GM12878 (cell line): Measurements from ENCODE around the gene ZNF235. TPM values are rescaled to one million over a fixed set of nuclear protein-coding genes. Genes with fewer than 3 reads are reported as not detected.

Experiments used
- CBX5 ChIP-seq: sonication (generic); IDR thresholded peaks from 2 replicates; pipeline ENCODE4 v1.6.1; 2016; ENCODE audit warnings: low read depth, moderate library complexity, mild to moderate bottlenecking, inconsistent platforms
- CREM ChIP-seq: IDR thresholded peaks from 2 replicates; pipeline ENCODE4 v1.6.1; 2014; ENCODE audit warnings: antibody characterized with exemption, low read depth
- ELK1 ChIP-seq: IDR thresholded peaks from 2 replicates; pipeline ENCODE4 v1.6.1; 2012; ENCODE audit warnings: low read depth, low read length, improper control_type of control experiment
- IKZF1 ChIP-seq: fragments of 450-650 bp; conservative IDR thresholded peaks from 2 replicates; pipeline ENCODE4 v1.6.1; 2017; ENCODE audit warnings: antibody characterized with exemption, mild to moderate bottlenecking
- IKZF2 ChIP-seq, 2 experiments: fragments of 450-650 bp; IDR thresholded peaks; 2 replicates each; pipeline ENCODE4 v1.6.1; 2017; ENCODE audit warnings: mild to moderate bottlenecking in 2 of 2, moderate library complexity in 2 of 2
- JUNB ChIP-seq: IDR thresholded peaks from 2 replicates; pipeline ENCODE4 v1.6.1; 2016; ENCODE audit warnings: antibody characterized with exemption, mild to moderate bottlenecking
- KDM1A ChIP-seq: fragments of 200-600 bp; sonication (generic); IDR thresholded peaks from 2 replicates; pipeline ENCODE4 v1.6.1; 2016; ENCODE audit warnings: borderline replicate concordance
- NFYB ChIP-seq: IDR thresholded peaks from 2 replicates; pipeline ENCODE4 v1.6.1; 2011; ENCODE audit warnings: low read depth, mild to moderate bottlenecking, low read length, improper control_type of control experiment, moderate library complexity; ENCODE audit not compliant: insufficient read depth
- NKRF ChIP-seq: fragments of 450-650 bp; conservative IDR thresholded peaks from 2 replicates; pipeline ENCODE4 v1.6.1; 2017; ENCODE audit warnings: mild to moderate bottlenecking, moderate library complexity
- NR2C1 ChIP-seq: fragments of 450-650 bp; IDR thresholded peaks from 2 replicates; pipeline ENCODE4 v1.6.1; 2017; ENCODE audit warnings: antibody characterized with exemption, mild to moderate bottlenecking, moderate library complexity
- NR2F1 ChIP-seq: fragments of 450-650 bp; conservative IDR thresholded peaks from 2 replicates; pipeline ENCODE4 v1.6.1; 2017; ENCODE audit warnings: mild to moderate bottlenecking
- PBX3 ChIP-seq: IDR thresholded peaks from 2 replicates; pipeline ENCODE4 v1.6.1; 2011; ENCODE audit warnings: mild to moderate bottlenecking, low read depth, low read length, moderate library complexity; ENCODE audit not compliant: insufficient replicate concordance
- PML ChIP-seq: IDR thresholded peaks from 2 replicates; pipeline ENCODE4 v1.6.1; 2012; ENCODE audit warnings: low read length, inconsistent platforms
- SMAD5 ChIP-seq: IDR thresholded peaks from 2 replicates; pipeline ENCODE4 v1.6.1; 2016; ENCODE audit warnings: antibody characterized with exemption, low read depth
- SPI1 ChIP-seq: IDR thresholded peaks from 2 replicates; pipeline ENCODE4 v1.6.1; 2011; ENCODE audit warnings: low read depth, mild to moderate bottlenecking, low read length, moderate library complexity, borderline replicate concordance; ENCODE audit not compliant: insufficient read depth
- TCF3 ChIP-seq: IDR thresholded peaks from 2 replicates; pipeline ENCODE4 v1.6.1; 2012; ENCODE audit warnings: low read depth, mild to moderate bottlenecking, low read length, borderline replicate concordance; ENCODE audit not compliant: insufficient read depth
- ZBTB4 ChIP-seq: fragments of 450-650 bp; formaldehyde crosslinking; IDR thresholded peaks from 2 replicates; pipeline ENCODE4 v1.4.0; 2022; ENCODE audit warnings: mild to moderate bottlenecking, moderate library complexity
- ZNF384 ChIP-seq: IDR thresholded peaks from 2 replicates; pipeline ENCODE4 v1.6.1; 2012; ENCODE audit warnings: low read depth, mild to moderate bottlenecking, low read length, improper control_type of control experiment, borderline replicate concordance
- ZNF622 ChIP-seq: fragments of 450-650 bp; IDR thresholded peaks from 2 replicates; pipeline ENCODE4 v1.6.1; 2017; ENCODE audit warnings: mild to moderate bottlenecking, inconsistent platforms
- polyA plus RNA-seq, 11 experiments: library from polyadenylated mRNA; depleted of rRNA in 4 of 11; unstranded in 6 of 11; stranded (reverse) in 5 of 11; fragments of >200 nt; fragmentation: Nextera tagmentation in 4 of 11; fragmentation: Illumina TruSeq in 1 of 11; extraction: Ambion mirVana in 4 of 11; extraction: Trizol in 1 of 11; gene quantifications; 1 replicate in 1 of 11; 2 replicates in 10 of 11; pipeline versions ENCODE4 v1.2.1 to v1.2.3, GENCODE V29; 2011 to 2016; ENCODE audit warnings: inconsistent platforms in 2 of 11, missing spikeins in 2 of 11, low read depth in 1 of 11
- total RNA-seq, 4 experiments: library from RNA; depleted of rRNA in 3 of 4; stranded (reverse); fragments of >200 nt in 3 of 4; fragmentation: Illumina TruSeq in 1 of 4; extraction: Trizol in 1 of 4; gene quantifications; 2 replicates each; pipeline versions ENCODE4 v1.2.1 to v1.2.3, GENCODE V29; 2013 to 2021
- TF ChIP-seq, protein P1 (sequence below): fragments of 450-650 bp; IDR thresholded peaks from 2 replicates; pipeline ENCODE4 v1.6.1; 2018; ENCODE audit warnings: borderline replicate concordance, mild to moderate bottlenecking; ENCODE audit not compliant: partially characterized antibody

ZNF235 gene
- total and polyA plus RNA-seq, 10 of the 15 experiments (the other 5 are each of a cell fraction or from before 2014, with no cell fraction given): 2.8 to 9.0 (median 4.8) TPM

GRCh38 chr19:44304659-44305193 is at the start of gene ZNF235 (continued):
- TF ChIP-seq NR2F1: 0 out of 2 replicates have a peak, but pooled peaks have one; percentile 18
- TF ChIP-seq IKZF1: peak; percentile 96
- peak; percentile 48 for TF ChIP-seq PBX3
- TF ChIP-seq NR2C1: peak; percentile 62; the same call in 1 of the 2 replicates
- peak; percentile 55; the same call in 1 of the 2 replicates for TF ChIP-seq NKRF
- TF ChIP-seq ZBTB4 (CRISPR knock-in tag): no peak
- TF ChIP-seq CBX5: 0 out of 2 replicates have a peak, but pooled peaks have one; percentile 59
- peak in 1 of 2 experiments; percentile 47; a peak in 2 of 4 replicates for TF ChIP-seq IKZF2 (IDR thresholded peaks at IDR 0.05)
- TF ChIP-seq ZNF384: no peak
- TF ChIP-seq ZNF622: no peak
- TF ChIP-seq CREM: peak; percentile 89
- 0 out of 2 replicates have a peak, but pooled peaks have one; percentile 37 for TF ChIP-seq TCF3
- peak; percentile 70; the same call in 1 of the 2 replicates for TF ChIP-seq SPI1
- peak; percentile 59; the same call in 1 of the 2 replicates for TF ChIP-seq PML
- TF ChIP-seq KDM1A: no peak
- peak; percentile 37; the same call in 1 of the 2 replicates for TF ChIP-seq JUNB
- no peak for TF ChIP-seq NFYB
- TF ChIP-seq ELK1: peak; percentile 68; the same call in 1 of the 2 replicates
- TF ChIP-seq, protein P1, sequence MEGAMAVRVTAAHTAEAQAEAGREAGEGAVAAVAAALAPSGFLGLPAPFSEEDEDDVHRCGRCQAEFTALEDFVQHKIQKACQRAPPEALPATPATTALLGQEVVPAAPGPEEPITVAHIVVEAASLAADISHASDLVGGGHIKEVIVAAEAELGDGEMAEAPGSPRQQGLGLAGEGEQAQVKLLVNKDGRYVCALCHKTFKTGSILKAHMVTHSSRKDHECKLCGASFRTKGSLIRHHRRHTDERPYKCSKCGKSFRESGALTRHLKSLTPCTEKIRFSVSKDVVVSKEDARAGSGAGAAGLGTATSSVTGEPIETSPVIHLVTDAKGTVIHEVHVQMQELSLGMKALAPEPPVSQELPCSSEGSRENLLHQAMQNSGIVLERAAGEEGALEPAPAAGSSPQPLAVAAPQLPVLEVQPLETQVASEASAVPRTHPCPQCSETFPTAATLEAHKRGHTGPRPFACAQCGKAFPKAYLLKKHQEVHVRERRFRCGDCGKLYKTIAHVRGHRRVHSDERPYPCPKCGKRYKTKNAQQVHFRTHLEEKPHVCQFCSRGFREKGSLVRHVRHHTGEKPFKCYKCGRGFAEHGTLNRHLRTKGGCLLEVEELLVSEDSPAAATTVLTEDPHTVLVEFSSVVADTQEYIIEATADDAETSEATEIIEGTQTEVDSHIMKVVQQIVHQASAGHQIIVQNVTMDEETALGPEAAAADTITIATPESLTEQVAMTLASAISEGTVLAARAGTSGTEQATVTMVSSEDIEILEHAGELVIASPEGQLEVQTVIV: peak; percentile 9
- peak; percentile 72; the same call in 1 of the 2 replicates for TF ChIP-seq SMAD5
